Suprapubic skin (tissue), 4 donors: Measurements from ENCODE around the gene COL4A1. TPM values are rescaled to one million over a fixed set of nuclear protein-coding genes. Genes with fewer than 3 reads are reported as not detected.

Source experiments
- DNase-seq, 2 donors: peaks; one replicate each; pipeline ENCODE4 v3.0.0-alpha.2; 2019; ENCODE audit warnings: low spot score in 2 of 2
- H3K27ac ChIP-seq: fragments of 200-600 bp; sonication (generic); one replicate; pipeline ENCODE4 v1.5.1; 2019
- H3K27me3 ChIP-seq: fragments of 200-600 bp; sonication (generic); one replicate; pipeline ENCODE4 v1.5.1; 2019
- H3K36me3 ChIP-seq: fragments of 200-600 bp; sonication (generic); one replicate; pipeline ENCODE4 v1.5.1; 2019
- H3K4me1 ChIP-seq: fragments of 200-600 bp; sonication (generic); one replicate; pipeline ENCODE4 v1.5.1; 2019
- H3K4me3 ChIP-seq: fragments of 200-600 bp; sonication (generic); one replicate; pipeline ENCODE4 v1.5.1; 2019; ENCODE audit warnings: mild to moderate bottlenecking
- H3K9me3 ChIP-seq: fragments of 200-600 bp; sonication (generic); one replicate; pipeline ENCODE4 v1.5.1; 2019
- CTCF ChIP-seq, 2 donors: fragments of 200-600 bp in 1 of 2; fragments of 450-650 bp in 1 of 2; sonication (generic) in 1 of 2; IDR thresholded peaks; one replicate each; pipeline ENCODE4 v1.5.1; 2016 to 2019; ENCODE audit warnings: antibody characterized with exemption in 2 of 2, mild to moderate bottlenecking in 1 of 2, moderate library complexity in 1 of 2
- EP300 ChIP-seq: sonication (generic); formaldehyde crosslinking; IDR thresholded peaks from one replicate; pipeline ENCODE4 v1.6.1; 2017; ENCODE audit warnings: antibody characterized with exemption
- POLR2A ChIP-seq, 2 donors: fragments of 450-650 bp; IDR thresholded peaks; one replicate each; pipeline ENCODE4 v1.6.1; 2017; ENCODE audit warnings: antibody characterized with exemption in 2 of 2, mild to moderate bottlenecking in 2 of 2, moderate library complexity in 2 of 2
- POLR2AphosphoS5 ChIP-seq, 3 donors: sonication (generic); formaldehyde crosslinking; IDR thresholded peaks; one replicate each; pipeline ENCODE4 v1.6.1; 2017; ENCODE audit warnings: antibody characterized with exemption in 3 of 3
- WGBS: methylation state at CpG from one replicate; pipeline ENCODE4 v1.1.5; 2018; 5-methylcytosine and 5-hydroxymethylcytosine counted together
- total RNA-seq, 4 donors: library from RNA; depleted of rRNA; stranded (reverse); fragments of >200 nt; gene quantifications; one replicate each; pipeline ENCODE4 v1.1.0, GENCODE V29; 2016

Gene COL4A1
- total RNA-seq, 4 donors from 2014 or later: 36.7 to 60.8 (median 43.6) TPM

DNA sequence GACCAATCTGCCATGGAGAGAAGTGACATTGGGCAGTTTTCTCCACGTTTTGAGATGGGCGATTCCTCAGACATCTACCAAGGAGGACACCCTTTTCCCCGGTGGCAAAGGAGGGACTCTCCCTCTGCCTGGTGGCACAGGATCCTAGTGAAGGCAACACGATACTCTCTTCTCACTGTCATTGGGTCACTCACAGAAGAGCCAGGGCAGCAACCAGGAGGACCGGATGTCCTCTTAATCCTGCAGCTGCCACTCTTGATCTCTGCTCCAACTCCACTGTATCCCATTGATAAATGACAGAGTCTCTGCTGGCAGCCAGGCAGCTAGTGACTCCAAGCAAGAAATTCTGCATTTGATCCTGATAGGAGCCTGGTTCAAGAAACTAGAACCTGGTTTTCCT, 42.3 kb upstream of the COL4A1 start:
- Histone ChIP-seq H3K27me3 (no peaks in the 10 kb centered on the region), H3K4me1 (peaks cover 33% of the 10 kb centered on the region), H3K9me3 (no peaks in the 10 kb centered on the region), H3K36me3 (no peaks in the 10 kb centered on the region), H3K27ac (no peak overlapping the region), H3K4me3 (no peak overlapping the region)
- TF ChIP-seq EP300 (no peak), CTCF (IDR thresholded peaks at IDR 0.05) (no peak), POLR2AphosphoS5 (IDR thresholded peaks at IDR 0.05) (no peak), POLR2A (IDR thresholded peaks at IDR 0.05) (no peak)
- DNase-seq: no peak
- WGBS: 92% methylated on average over 5 of the region's 5 CpGs

DNA sequence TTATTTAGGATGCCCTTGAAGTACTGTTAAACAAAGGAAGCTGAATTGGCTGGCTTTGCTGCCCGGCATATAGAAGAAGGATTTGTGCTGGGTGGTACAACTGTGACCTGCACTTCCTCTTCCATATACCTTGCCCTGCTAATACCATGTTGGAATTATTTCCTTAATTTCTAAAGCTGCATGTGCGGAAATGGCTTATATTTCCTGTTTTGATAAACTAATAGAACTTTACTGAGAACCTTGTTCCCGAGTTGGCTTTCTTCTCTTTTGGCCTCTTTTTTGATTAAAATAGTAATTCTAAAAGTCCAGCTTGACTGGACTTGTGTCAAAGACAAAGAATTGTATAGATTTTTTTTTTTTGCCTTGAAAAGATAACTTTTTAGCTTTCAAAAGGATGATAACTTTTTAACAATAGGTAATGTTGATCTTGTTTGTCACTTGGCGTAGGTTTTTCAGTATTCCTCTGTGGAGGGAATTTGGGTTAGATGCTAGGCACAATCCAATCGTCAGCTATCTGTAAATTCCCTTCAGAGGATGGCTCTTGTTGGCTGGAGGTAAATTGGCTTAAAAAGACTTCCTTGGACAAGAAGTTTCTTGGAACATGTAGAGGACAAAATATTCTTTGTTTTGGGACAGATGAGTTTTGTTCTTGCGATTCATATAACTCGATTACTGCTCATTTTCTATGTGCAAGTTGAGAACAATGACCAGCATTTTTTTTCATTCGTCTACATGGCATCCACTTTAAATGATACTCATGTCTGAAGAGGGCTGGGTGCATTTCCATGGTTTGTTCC, 41.5 kb upstream of the COL4A1 start:
- Histone ChIP-seq H3K4me1 (peaks cover 39% of the 10 kb centered on the region), H3K9me3 (no peaks in the 10 kb centered on the region), H3K36me3 (no peaks in the 10 kb centered on the region), H3K27ac (peak overlapping the region; percentile 30), H3K4me3 (no peak overlapping the region), H3K27me3 (no peaks in the 10 kb centered on the region)
- WGBS: 59% methylated on average over 8 of the region's 8 CpGs
- no peak for DNase-seq
- TF ChIP-seq CTCF (IDR thresholded peaks at IDR 0.05) (no peak), POLR2A (IDR thresholded peaks at IDR 0.05) (no peak), EP300 (no peak), POLR2AphosphoS5 (IDR thresholded peaks at IDR 0.05) (no peak)

DNA sequence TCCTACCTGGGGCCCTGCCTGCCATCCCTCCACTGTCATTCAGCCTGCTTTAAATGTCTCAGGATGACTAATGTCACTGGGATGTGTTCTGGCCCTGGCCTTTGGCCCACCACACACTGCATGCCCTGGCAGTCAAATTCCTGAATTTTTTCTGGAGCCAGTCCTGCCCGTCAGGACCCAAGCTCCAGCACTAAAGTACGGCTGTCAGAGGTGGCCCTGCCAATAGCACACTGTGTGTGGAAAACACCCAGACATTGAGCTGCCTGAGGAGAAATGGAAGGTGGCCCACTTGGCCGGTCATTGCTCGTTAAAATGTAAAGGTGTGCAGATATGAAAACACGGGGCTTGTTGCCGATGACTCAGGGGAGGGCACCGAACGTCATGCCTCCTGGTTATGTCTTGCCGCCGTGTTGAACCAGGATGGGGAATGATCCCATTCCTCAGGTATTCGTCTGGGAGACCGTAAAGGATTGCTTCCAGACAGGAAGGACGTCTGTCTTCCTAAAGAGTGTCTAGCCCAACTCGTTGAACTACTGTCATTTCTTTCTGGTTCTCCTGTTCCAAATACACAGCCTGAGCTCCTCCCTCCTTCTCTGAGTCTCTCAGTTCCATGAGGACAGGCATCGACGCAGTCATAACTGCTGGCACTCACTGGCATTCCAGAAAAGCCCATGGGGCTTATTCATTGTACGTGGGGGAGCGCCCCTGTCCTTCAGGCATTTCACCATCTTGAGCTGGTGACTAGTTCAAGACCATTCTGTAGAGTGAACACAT, 40.8 kb upstream of the COL4A1 start:
- DNase-seq: no peak
- Histone ChIP-seq H3K27ac (peak overlapping the region; percentile 30), H3K27me3 (no peaks in the 10 kb centered on the region), H3K36me3 (no peaks in the 10 kb centered on the region), H3K9me3 (no peaks in the 10 kb centered on the region), H3K4me1 (peaks cover 47% of the 10 kb centered on the region), H3K4me3 (no peak overlapping the region)
- TF ChIP-seq CTCF (IDR thresholded peaks at IDR 0.05) (no peak), EP300 (peak; percentile 68), POLR2AphosphoS5 (IDR thresholded peaks at IDR 0.05) (peak in 2 of 3 donors; percentile 29 to 48), POLR2A (IDR thresholded peaks at IDR 0.05) (no peak)
- WGBS: 34% methylated on average over 18 of the region's 18 CpGs

GRCh38 chr13:110347088-110347487, 40.1 kb upstream of the COL4A1 start:
- peaks cover 53% of the 10 kb centered on the region for H3K4me1 ChIP-seq
- 60% methylated on average over 1 of the region's 3 CpGs for WGBS
- no peaks in the 10 kb centered on the region for H3K36me3 ChIP-seq
- peak overlapping the region; percentile 30 for H3K27ac ChIP-seq
- no peak overlapping the region for H3K4me3 ChIP-seq
- H3K9me3 ChIP-seq: no peaks in the 10 kb centered on the region
- TF ChIP-seq POLR2AphosphoS5 (IDR thresholded peaks at IDR 0.05) (no peak), EP300 (no peak), CTCF (IDR thresholded peaks at IDR 0.05) (no peak), POLR2A (IDR thresholded peaks at IDR 0.05) (no peak)
- H3K27me3 ChIP-seq: no peaks in the 10 kb centered on the region
- no peak for DNase-seq

- Histone ChIP-seq H3K4me1 (peaks cover 53% of the 10 kb centered on the region), H3K9me3 (no peaks in the 10 kb centered on the region), H3K27me3 (no peaks in the 10 kb centered on the region), H3K4me3 (no peak overlapping the region), H3K36me3 (no peaks in the 10 kb centered on the region), H3K27ac (peak overlapping the region; percentile 30)
- TF ChIP-seq EP300 (no peak), POLR2AphosphoS5 (IDR thresholded peaks at IDR 0.05) (no peak), POLR2A (IDR thresholded peaks at IDR 0.05) (no peak), CTCF (IDR thresholded peaks at IDR 0.05) (no peak)
- WGBS: 76% methylated on average over 5 of the region's 17 CpGs
- no peak for DNase-seq
Observed at GRCh38 chr13:110346661-110347067, 39.7 kb upstream of the COL4A1 start.
